Sigmoid colon (tissue), 7 donors: Measurements from ENCODE around the gene SORCS2. TPM values are rescaled to one million over a fixed set of nuclear protein-coding genes. Genes with fewer than 3 reads are reported as not detected.

Experiments used
- DNase-seq: peaks from one replicate; pipeline ENCODE4 v3.0.0-alpha.2; 2019
- H3K27ac ChIP-seq, 4 donors: fragments of 200-600 bp; sonication (generic); one replicate each; pipeline ENCODE4 v1.5.1; 2016 to 2019; ENCODE audit warnings: mild to moderate bottlenecking in 1 of 4
- H3K27me3 ChIP-seq, 3 donors: fragments of 200-600 bp; sonication (generic); one replicate each; pipeline ENCODE4 v1.5.1; 2019; ENCODE audit warnings: mild to moderate bottlenecking in 1 of 3
- H3K36me3 ChIP-seq, 4 donors: fragments of 200-600 bp; sonication (generic); one replicate each; pipeline ENCODE4 v1.5.1; 2016 to 2019
- H3K4me1 ChIP-seq, 4 donors: fragments of 200-600 bp; sonication (generic); one replicate each; pipeline ENCODE4 v1.5.1; 2017 to 2019
- H3K4me3 ChIP-seq, 4 donors: fragments of 200-600 bp; sonication (generic); one replicate each; pipeline ENCODE4 v1.5.1; 2017 to 2019; ENCODE audit warnings: mild to moderate bottlenecking in 2 of 4, moderate library complexity in 1 of 4
- H3K9me3 ChIP-seq, 4 donors: fragments of 200-600 bp in 3 of 4; sonication (generic) in 3 of 4; one replicate each; pipeline versions ENCODE4 v1.5.1 to v1.6.1; 2013 to 2019
- CTCF ChIP-seq, 4 experiments: fragments of 450-650 bp in 3 of 4; fragments of 200-600 bp in 1 of 4; IDR thresholded peaks; one replicate each; pipeline ENCODE4 v1.5.1; 2016 to 2019; ENCODE audit warnings: antibody characterized with exemption in 4 of 4, mild to moderate bottlenecking in 3 of 4, moderate library complexity in 2 of 4
- EP300 ChIP-seq, 4 donors: sonication (generic); formaldehyde crosslinking; IDR thresholded peaks; one replicate each; pipeline ENCODE4 v1.6.1; 2017; ENCODE audit warnings: antibody characterized with exemption in 4 of 4
- POLR2A ChIP-seq, 2 donors: fragments of 450-650 bp; IDR thresholded peaks; one replicate each; pipeline ENCODE4 v1.6.1; 2016; ENCODE audit warnings: antibody characterized with exemption in 2 of 2, mild to moderate bottlenecking in 2 of 2, moderate library complexity in 2 of 2
- POLR2AphosphoS5 ChIP-seq, 4 donors: sonication (generic); formaldehyde crosslinking; IDR thresholded peaks; one replicate each; pipeline ENCODE4 v1.6.1; 2017; ENCODE audit warnings: antibody characterized with exemption in 4 of 4
- WGBS, 2 donors: extraction: QIAGEN DNeasy Blood & Tissue Kit; methylation state at CpG; one replicate each; pipeline ENCODE4 v1.1.7; 2013; 5-methylcytosine and 5-hydroxymethylcytosine counted together
- intact Hi-C: fragments of 100-400 bp; cut with DNase I; formaldehyde crosslinking; loops from one replicate; pipeline ENCODE4 v1.15.1; 2023
- polyA plus RNA-seq, 3 donors: library from polyadenylated mRNA; stranded (reverse); fragments of 200-250 nt; gene quantifications; one replicate each; pipeline ENCODE4 v1.2.3, GENCODE V29; 2013
- total RNA-seq, 4 donors: library from RNA; depleted of rRNA; stranded (reverse); fragments of >200 nt; gene quantifications; one replicate each; pipeline ENCODE4 v1.1.0, GENCODE V29; 2016
- donor health status: healthy with polysubstance abuse.
- donor health status: Bipolar disorder and iron deficiency.
- donor health status: healthy.

The SORCS2 gene
- total and polyA plus RNA-seq, 7 donors, result 1.8 to 6.4 (median 3.9) TPM; not detected in 2

- H3K4me3 ChIP-seq, result no peak overlapping the region
- peaks cover 0 to 15% (median 5%) of the 10 kb centered on the region in 4 donors for H3K4me1 ChIP-seq
- TF ChIP-seq EP300 (IDR thresholded peaks at IDR 0.05), result no peak
- TF ChIP-seq CTCF (IDR thresholded peaks at IDR 0.05), result no peak
- no peak for TF ChIP-seq POLR2A (IDR thresholded peaks at IDR 0.05)
- TF ChIP-seq POLR2AphosphoS5 (IDR thresholded peaks at IDR 0.05), result no peak
- peaks cover 0 to 9% (median 0%) of the 10 kb centered on the region in 4 donors for H3K9me3 ChIP-seq
- intact Hi-C loops, result no loop called here
- 89 to 90% methylated on average over 7 of the region's 7 CpGs for WGBS, 2 donors
- H3K27ac ChIP-seq, result no peak overlapping the region
- DNase-seq, result no peak
- H3K27me3 ChIP-seq, result no peaks in the 10 kb centered on the region
- no peaks in the 10 kb centered on the region for H3K36me3 ChIP-seq
Measured at GRCh38 chr4:7467471-7467870, 275.1 kb downstream of the SORCS2 start.

DNA sequence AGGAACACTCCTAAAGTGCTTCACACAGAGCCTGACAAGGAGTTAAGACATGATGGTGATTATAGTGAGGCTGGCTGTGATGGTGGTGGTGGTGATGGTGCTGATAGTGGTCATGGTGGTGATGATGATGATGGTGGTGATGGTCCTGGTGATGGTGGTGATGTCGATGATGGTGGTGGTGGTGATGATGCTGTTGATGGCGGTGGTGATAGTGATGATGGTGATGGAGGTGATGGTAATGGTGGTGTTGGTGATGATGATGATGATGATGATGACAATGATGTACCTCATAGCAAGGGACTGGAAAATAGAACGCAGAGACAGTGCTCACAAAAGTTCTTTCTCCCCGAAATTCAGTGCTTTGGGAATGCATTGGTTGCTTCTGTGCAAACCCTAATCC is 276.7 kb downstream of the SORCS2 start:
- H3K36me3 ChIP-seq, result no peaks in the 10 kb centered on the region
- intact Hi-C loops, result no loop called here
- TF ChIP-seq CTCF (IDR thresholded peaks at IDR 0.05) (no peak), POLR2A (IDR thresholded peaks at IDR 0.05) (no peak), POLR2AphosphoS5 (IDR thresholded peaks at IDR 0.05) (no peak), EP300 (IDR thresholded peaks at IDR 0.05) (no peak)

DNA sequence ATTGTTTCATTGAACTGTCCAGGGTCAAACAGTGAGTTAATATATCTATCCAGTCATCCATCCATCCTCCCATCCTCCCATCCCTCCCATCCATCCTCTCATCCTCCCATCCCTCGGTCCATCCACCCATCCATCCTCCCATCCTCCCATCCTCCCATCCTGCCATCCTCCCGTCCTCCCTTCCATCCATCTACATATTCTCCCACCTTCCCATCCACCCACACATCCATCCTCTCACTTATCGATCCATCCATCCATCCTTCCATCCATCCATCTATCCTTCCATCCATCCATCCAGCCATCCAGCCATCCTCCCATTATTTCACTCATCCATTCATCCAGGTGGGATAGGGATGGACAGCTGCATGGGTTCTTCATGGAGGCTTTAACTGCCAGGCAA is 277.8 kb downstream of the SORCS2 start:
- Histone ChIP-seq H3K27ac (no peak overlapping the region), H3K36me3 (no peaks in the 10 kb centered on the region), H3K4me1 (no peaks in the 10 kb centered on the region), H3K4me3 (no peak overlapping the region), H3K9me3 (peaks cover 0 to 9% (median 0%) of the 10 kb centered on the region in 4 donors), H3K27me3 (no peaks in the 10 kb centered on the region)
- no peak for DNase-seq
- intact Hi-C loops, result no loop called here
- TF ChIP-seq CTCF (IDR thresholded peaks at IDR 0.05), result no peak
- no peak for TF ChIP-seq POLR2A (IDR thresholded peaks at IDR 0.05)
- TF ChIP-seq POLR2AphosphoS5 (IDR thresholded peaks at IDR 0.05), result no peak
- 80 to 87% methylated on average over 3 of the region's 3 CpGs for WGBS, 2 donors

More for the DNA sequence above, 276.7 kb downstream of the SORCS2 start:
- Histone ChIP-seq H3K4me3 (no peak overlapping the region), H3K9me3 (peaks cover 0 to 9% (median 0%) of the 10 kb centered on the region in 4 donors), H3K27ac (no peak overlapping the region), H3K27me3 (no peaks in the 10 kb centered on the region), H3K4me1 (no peaks in the 10 kb centered on the region)
- no peak for DNase-seq
- WGBS, 2 donors, result 77 to 89% methylated on average over 4 of the region's 4 CpGs

- WGBS, 2 donors, result 81 to 88% methylated on average over 8 of the region's 8 CpGs
- Histone ChIP-seq H3K27me3 (no peaks in the 10 kb centered on the region), H3K9me3 (peaks cover 0 to 9% (median 0%) of the 10 kb centered on the region in 4 donors), H3K36me3 (no peaks in the 10 kb centered on the region), H3K27ac (no peak overlapping the region), H3K4me3 (no peak overlapping the region), H3K4me1 (no peaks in the 10 kb centered on the region)
- no peak for DNase-seq
- no peak for TF ChIP-seq CTCF (IDR thresholded peaks at IDR 0.05)
- TF ChIP-seq POLR2AphosphoS5 (IDR thresholded peaks at IDR 0.05), result no peak
- no peak for TF ChIP-seq EP300 (IDR thresholded peaks at IDR 0.05)
- no peak for TF ChIP-seq POLR2A (IDR thresholded peaks at IDR 0.05)
- intact Hi-C loops, result no loop called here
Measured at GRCh38 chr4:7470522-7471128, 278.3 kb downstream of the SORCS2 start.
